Activated B cell treated with CpG ODN at 0.5 μM for 24 hours (primary cell): Measurements from ENCODE around the gene ENTPD2. TPM values are rescaled to one million over a fixed set of nuclear protein-coding genes. Genes with fewer than 3 reads are reported as not detected.

Experiments used
- ATAC-seq: fragments of 200-7000 bp; cut with Tn5 transposase; one replicate; pipeline ENCODE4 v1.10.0; 2021; ENCODE audit warnings: low read depth, mild to moderate bottlenecking, moderate library complexity
- CTCF ChIA-PET: fragments of 350-600 bp; sonication (Branson Sonifier 250); formaldehyde crosslinking; loops from one replicate; lab custom pipeline; 2021; ENCODE audit warnings: antibody characterized with exemption; lab: Charles Lee
- POLR2A ChIA-PET: fragments of 350-600 bp; sonication (Branson Sonifier 250); formaldehyde crosslinking; loops from one replicate; lab custom pipeline; 2021; ENCODE audit warnings: antibody characterized with exemption; lab: Charles Lee
- DNase-seq: peaks from one replicate; pipeline ENCODE4 v3.0.0; 2022
- H3K27ac Mint-ChIP-seq: one replicate; pipeline ENCODE4 v1.8.0; 2020; ENCODE audit warnings: mixed read lengths
- H3K27me3 Mint-ChIP-seq: one replicate; pipeline ENCODE4 v1.8.0; 2021; ENCODE audit warnings: mixed read lengths
- H3K36me3 Mint-ChIP-seq: one replicate; pipeline ENCODE4 v1.8.0; 2021; ENCODE audit warnings: low read depth, mixed read lengths
- H3K4me1 Mint-ChIP-seq: one replicate; pipeline ENCODE4 v1.8.0; 2021; ENCODE audit warnings: mixed read lengths
- H3K4me3 Mint-ChIP-seq: one replicate; pipeline ENCODE4 v1.8.0; 2020; ENCODE audit warnings: mild to moderate bottlenecking, mixed read lengths
- H3K9me3 Mint-ChIP-seq: one replicate; pipeline ENCODE4 v1.8.0; 2020; ENCODE audit warnings: mixed read lengths
- CTCF ChIP-seq: fragments of 200-600 bp; IDR thresholded peaks from one replicate; pipeline ENCODE4 v1.8.0; 2022; ENCODE audit warnings: antibody characterized with exemption, mild to moderate bottlenecking
- intact Hi-C: fragments of 100-400 bp; cut with micrococcal nuclease; formaldehyde crosslinking; loops from one replicate; pipeline ENCODE4 v1.15.1; 2024
- total RNA-seq: library from RNA; stranded (reverse); gene quantifications from 2 replicates; pipeline ENCODE4 v1.2.3, GENCODE V29; 2022

The ENTPD2 gene
- total RNA-seq, 1 donor from 2014 or later = not detected

- intact Hi-C loops = loop anchor here (1.0 kb wide), 1 partner anchor 13 kb away; the partner anchor contains the start of gene SAPCD2
- H3K4me1 Mint-ChIP-seq = peaks cover 48% of the 10 kb centered on the region
- ATAC-seq (peak; percentile 30), DNase-seq (peak; percentile 51)
- H3K4me3 Mint-ChIP-seq = peak overlapping the region; percentile 71
- H3K27ac Mint-ChIP-seq = peak overlapping the region; percentile 87
- H3K27me3 Mint-ChIP-seq = no peaks in the 10 kb centered on the region
- H3K9me3 Mint-ChIP-seq = no peaks in the 10 kb centered on the region
- ChIA-PET POLR2A (interaction anchor here (0.8 to 2.7 kb wide), 6 partner anchors 9 to 157 kb away, joined by 3 to 34 read pairs (median 5); partner anchors contain the start of genes FBXW5, FUT7, SAPCD2 and TUBB4B), CTCF (interaction anchor here (0.8 to 1.4 kb wide), 2 partner anchors 16 to 37 kb away, joined by 3 to 8 read pairs; no protein-coding TSS in a partner anchor)
- H3K36me3 Mint-ChIP-seq = peaks cover 28% of the 10 kb centered on the region
- TF ChIP-seq CTCF = no peak
Measured at GRCh38 chr9:137083394-137084004, 29.6 kb upstream of the ENTPD2 start.

GRCh38 chr9:137082925-137083290 is 29.0 kb upstream of the ENTPD2 start:
- DNase-seq = no peak
- peaks cover 24% of the 10 kb centered on the region for H3K36me3 Mint-ChIP-seq
- no peak for ATAC-seq
- H3K4me3 Mint-ChIP-seq = no peak overlapping the region
- TF ChIP-seq CTCF = no peak
- POLR2A ChIA-PET = interaction anchor here (0.8 to 2.7 kb wide), 3 partner anchors 13 to 158 kb away, joined by 4 to 34 read pairs (median 6); partner anchors contain the start of genes FUT7, SAPCD2 and TUBB4B
- H3K9me3 Mint-ChIP-seq = no peaks in the 10 kb centered on the region
- peak overlapping the region; percentile 87 for H3K27ac Mint-ChIP-seq
- intact Hi-C loops = loop anchor here (1.0 kb wide), 1 partner anchor 13 kb away; the partner anchor contains the start of gene SAPCD2
- CTCF ChIA-PET = interaction anchor here (1.4 kb wide), 1 partner anchor 15 kb away, joined by 8 read pairs; no protein-coding TSS in a partner anchor
- H3K27me3 Mint-ChIP-seq = no peaks in the 10 kb centered on the region
- H3K4me1 Mint-ChIP-seq = peaks cover 48% of the 10 kb centered on the region

GRCh38 chr9:137082222-137082924 is 28.5 kb upstream of the ENTPD2 start:
- H3K36me3 Mint-ChIP-seq = peaks cover 22% of the 10 kb centered on the region
- H3K27me3 Mint-ChIP-seq = no peaks in the 10 kb centered on the region
- no peak for TF ChIP-seq CTCF
- ATAC-seq (no peak), DNase-seq (no peak)
- intact Hi-C loops = no loop called here
- no peak overlapping the region for H3K27ac Mint-ChIP-seq
- H3K9me3 Mint-ChIP-seq = no peaks in the 10 kb centered on the region
- peaks cover 42% of the 10 kb centered on the region for H3K4me1 Mint-ChIP-seq
- H3K4me3 Mint-ChIP-seq = no peak overlapping the region
- POLR2A ChIA-PET = interaction anchor here (0.7 to 2.7 kb wide), 5 partner anchors 11 to 158 kb away, joined by 3 to 34 read pairs (median 5); partner anchors contain the start of genes SAPCD2 and TUBB4B
- CTCF ChIA-PET = interaction anchor here (0.8 to 1.4 kb wide), 2 partner anchors 15 to 35 kb away, joined by 3 to 8 read pairs; no protein-coding TSS in a partner anchor

- TF ChIP-seq CTCF = no peak
- DNase-seq (no peak), ATAC-seq (no peak)
- peak overlapping the region; percentile 5 for H3K4me3 Mint-ChIP-seq
- H3K27me3 Mint-ChIP-seq = no peaks in the 10 kb centered on the region
- no peak overlapping the region for H3K27ac Mint-ChIP-seq
- H3K36me3 Mint-ChIP-seq = peaks cover 19% of the 10 kb centered on the region
- intact Hi-C loops = no loop called here
- ChIA-PET POLR2A (interaction anchor here (0.6 to 0.7 kb wide), 2 partner anchors 10 to 49 kb away, joined by 4 to 6 read pairs; no protein-coding TSS in a partner anchor), CTCF (no interaction called here)
- H3K4me1 Mint-ChIP-seq = peaks cover 41% of the 10 kb centered on the region
- H3K9me3 Mint-ChIP-seq = no peaks in the 10 kb centered on the region
Measured at GRCh38 chr9:137080260-137081122, 26.6 kb upstream of the ENTPD2 start.
